Type B pancreatic cell (in vitro differentiated cells): Measurements from ENCODE around the gene HAPSTR1. TPM values are rescaled to one million over a fixed set of nuclear protein-coding genes. Genes with fewer than 3 reads are reported as not detected.

Source experiments
- DNase-seq: peaks from one replicate; pipeline ENCODE4 v3.0.0; 2021; ENCODE audit warnings: mixed read lengths; ENCODE audit not compliant: unreplicated experiment; ENCODE audit errors: extremely low spot score
- H3K27ac Mint-ChIP-seq: 2 replicates; pipeline ENCODE4 v1.8.0; 2021; ENCODE audit warnings: mild to moderate bottlenecking, mixed read lengths
- H3K27me3 Mint-ChIP-seq: 2 replicates; pipeline ENCODE4 v1.8.0; 2021; ENCODE audit warnings: mixed read lengths
- H3K36me3 Mint-ChIP-seq: 2 replicates; pipeline ENCODE4 v1.8.0; 2021; ENCODE audit warnings: mixed read lengths
- H3K4me1 Mint-ChIP-seq: one replicate; pipeline ENCODE4 v1.8.0; 2021; ENCODE audit warnings: mixed read lengths; ENCODE audit not compliant: unreplicated experiment
- H3K4me3 Mint-ChIP-seq: 2 replicates; pipeline ENCODE4 v1.8.0; 2021; ENCODE audit warnings: mild to moderate bottlenecking, mixed read lengths
- H3K9me3 Mint-ChIP-seq: 2 replicates; pipeline ENCODE4 v1.8.0; 2021; ENCODE audit warnings: mixed read lengths
- CTCF ChIP-seq: fragments of 200-600 bp; sonication (generic); conservative IDR thresholded peaks from 2 replicates; pipeline ENCODE4 v1.5.0; 2021; ENCODE audit warnings: antibody characterized with exemption, mild to moderate bottlenecking
- total RNA-seq: library from RNA; stranded (reverse); gene quantifications from 2 replicates; pipeline ENCODE4 v1.2.1, GENCODE V29; 2021; ENCODE audit warnings: low replicate concordance

HAPSTR1 gene
- total RNA-seq, 1 donor from 2014 or later = 66.2 TPM

- no peak for DNase-seq
- Mint-ChIP-seq H3K36me3 (no peaks in the 10 kb centered on the region), H3K9me3 (no peaks in the 10 kb centered on the region), H3K4me3 (no peak overlapping the region), H3K27me3 (no peaks in the 10 kb centered on the region), H3K4me1 (peaks cover 5% of the 10 kb centered on the region), H3K27ac (no peak overlapping the region)
- no peak for TF ChIP-seq CTCF
Observed at GRCh38 chr16:9054460-9054859, 37.0 kb upstream of the HAPSTR1 start.

- H3K27ac Mint-ChIP-seq = no peak overlapping the region
- no peaks in the 10 kb centered on the region for H3K9me3 Mint-ChIP-seq
- no peak overlapping the region for H3K4me3 Mint-ChIP-seq
- TF ChIP-seq CTCF = no peak
- H3K27me3 Mint-ChIP-seq = no peaks in the 10 kb centered on the region
- H3K4me1 Mint-ChIP-seq = peaks cover 5% of the 10 kb centered on the region
- H3K36me3 Mint-ChIP-seq = no peaks in the 10 kb centered on the region
- DNase-seq = no peak
Observed at GRCh38 chr16:9055115-9055514, 36.3 kb upstream of the HAPSTR1 start.

GRCh38 chr16:9055661-9056060 is 35.8 kb upstream of the HAPSTR1 start:
- H3K27ac Mint-ChIP-seq = no peak overlapping the region
- no peak for DNase-seq
- H3K27me3 Mint-ChIP-seq = no peaks in the 10 kb centered on the region
- H3K9me3 Mint-ChIP-seq = no peaks in the 10 kb centered on the region
- peaks cover 5% of the 10 kb centered on the region for H3K4me1 Mint-ChIP-seq
- no peak overlapping the region for H3K4me3 Mint-ChIP-seq
- no peak for TF ChIP-seq CTCF
- H3K36me3 Mint-ChIP-seq = no peaks in the 10 kb centered on the region

- Mint-ChIP-seq H3K36me3 (no peaks in the 10 kb centered on the region), H3K4me1 (peaks cover 5% of the 10 kb centered on the region), H3K4me3 (no peak overlapping the region), H3K27ac (no peak overlapping the region), H3K27me3 (no peaks in the 10 kb centered on the region), H3K9me3 (no peaks in the 10 kb centered on the region)
- DNase-seq = no peak
- no peak for TF ChIP-seq CTCF
Observed at GRCh38 chr16:9056061-9056460, 35.4 kb upstream of the HAPSTR1 start.

GRCh38 chr16:9058211-9058610 is 33.2 kb upstream of the HAPSTR1 start:
- no peak for DNase-seq
- H3K27ac Mint-ChIP-seq = no peak overlapping the region

More at GRCh38 chr16:9058211-9058610, 33.2 kb upstream of the HAPSTR1 start:
- Mint-ChIP-seq H3K36me3 (no peaks in the 10 kb centered on the region), H3K27me3 (no peaks in the 10 kb centered on the region), H3K4me3 (no peak overlapping the region), H3K9me3 (no peaks in the 10 kb centered on the region), H3K4me1 (peaks cover under 1% of the 10 kb centered on the region)
- TF ChIP-seq CTCF = no peak
